GM23338 (cell line): Measurements from ENCODE around the gene FURIN.
A peak's percentile ranks its signal among the peaks of the same experiment; 100 is the strongest.

Experiments
- ETS1 ChIP-seq: IDR thresholded peaks from 2 replicates; pipeline ENCODE4 v1.6.1; 2016; ENCODE audit warnings: antibody characterized with exemption
- EZH2 ChIP-seq: fragments of 200-600 bp; sonication (generic); IDR thresholded peaks from one replicate; pipeline ENCODE4 v1.8.0; 2017; ENCODE audit warnings: antibody characterized with exemption, mild to moderate bottlenecking, low read depth; ENCODE audit not compliant: unreplicated experiment
- EZH2phosphoT487 ChIP-seq: fragments of 200-600 bp; sonication (generic); IDR thresholded peaks from one replicate; pipeline ENCODE4 v1.8.1; 2018; ENCODE audit warnings: antibody characterized with exemption; ENCODE audit not compliant: unreplicated experiment
- JUNB ChIP-seq: IDR thresholded peaks from one replicate; pipeline ENCODE4 v1.6.1; 2016; ENCODE audit warnings: antibody characterized with exemption; ENCODE audit not compliant: unreplicated experiment
- NANOG ChIP-seq: IDR thresholded peaks from 2 replicates; pipeline ENCODE4 v1.6.1; 2016; ENCODE audit warnings: antibody characterized with exemption, borderline replicate concordance
- POLR2AphosphoS5 ChIP-seq: IDR thresholded peaks from 2 replicates; pipeline ENCODE4 v1.6.1; 2016; ENCODE audit warnings: antibody characterized with exemption, low read depth
- REST ChIP-seq: IDR thresholded peaks from one replicate; pipeline ENCODE4 v1.6.1; 2018; ENCODE audit warnings: antibody characterized with exemption; ENCODE audit not compliant: unreplicated experiment
- ZNF114 ChIP-seq: fragments of 250-450 bp; sonication (Bioruptor Pico); IDR thresholded peaks from 2 replicates; pipeline ENCODE4 v1.5.0; 2020; ENCODE audit warnings: mild to moderate bottlenecking, moderate library complexity
- TF ChIP-seq, protein P1 (sequence below), 2 experiments: fragments of 200-600 bp in 1 of 2; sonication (generic) in 1 of 2; conservative IDR thresholded peaks; 2 replicates each; pipeline versions ENCODE4 v1.5.1 to v1.6.1; 2016 to 2017; ENCODE audit warnings: antibody characterized with exemption in 2 of 2, low read depth in 2 of 2, mild to moderate bottlenecking in 2 of 2, moderate library complexity in 1 of 2

GRCh38 chr15:90895571-90896117 lies 27.3 kb downstream of the FURIN start:
- TF ChIP-seq, protein P1, sequence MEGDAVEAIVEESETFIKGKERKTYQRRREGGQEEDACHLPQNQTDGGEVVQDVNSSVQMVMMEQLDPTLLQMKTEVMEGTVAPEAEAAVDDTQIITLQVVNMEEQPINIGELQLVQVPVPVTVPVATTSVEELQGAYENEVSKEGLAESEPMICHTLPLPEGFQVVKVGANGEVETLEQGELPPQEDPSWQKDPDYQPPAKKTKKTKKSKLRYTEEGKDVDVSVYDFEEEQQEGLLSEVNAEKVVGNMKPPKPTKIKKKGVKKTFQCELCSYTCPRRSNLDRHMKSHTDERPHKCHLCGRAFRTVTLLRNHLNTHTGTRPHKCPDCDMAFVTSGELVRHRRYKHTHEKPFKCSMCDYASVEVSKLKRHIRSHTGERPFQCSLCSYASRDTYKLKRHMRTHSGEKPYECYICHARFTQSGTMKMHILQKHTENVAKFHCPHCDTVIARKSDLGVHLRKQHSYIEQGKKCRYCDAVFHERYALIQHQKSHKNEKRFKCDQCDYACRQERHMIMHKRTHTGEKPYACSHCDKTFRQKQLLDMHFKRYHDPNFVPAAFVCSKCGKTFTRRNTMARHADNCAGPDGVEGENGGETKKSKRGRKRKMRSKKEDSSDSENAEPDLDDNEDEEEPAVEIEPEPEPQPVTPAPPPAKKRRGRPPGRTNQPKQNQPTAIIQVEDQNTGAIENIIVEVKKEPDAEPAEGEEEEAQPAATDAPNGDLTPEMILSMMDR (conservative IDR thresholded peaks at IDR 0.05; ENCODE audit: low read depth in 2 of 2) = peak; percentile 21 to 43; a peak in 3 of 4 replicates
- TF ChIP-seq POLR2AphosphoS5 (no peak), EZH2 (no peak), JUNB (no peak), REST (no peak), ETS1 (no peak), EZH2phosphoT487 (no peak), ZNF114 (CRISPR knock-in tag) (no peak), NANOG (no peak)
